HCT116 (cell line): Measurements from ENCODE around the gene STPG2. TPM values are rescaled to one million over a fixed set of nuclear protein-coding genes. Genes with fewer than 3 reads are reported as not detected.

Experiments
- ATAC-seq: fragments of 200-7000 bp; cut with Tn5 transposase; 2 replicates; pipeline ENCODE4 v1.9.1; 2020; ENCODE audit warnings: mild to moderate bottlenecking, moderate library complexity
- BruUV-seq: library from RNA; stranded (reverse); fragments of 400-500 nt; replicated peaks from 2 replicates; lab custom pipeline; 2021; lab: Mats Ljungman, UMichigan
- CTCF ChIA-PET: fragments of 300-600 bp; sonication (Branson Sonifier 250); formaldehyde crosslinking; loops from one replicate; lab custom pipeline; 2021; ENCODE audit warnings: antibody characterized with exemption; lab: Charles Lee
- POLR2A ChIA-PET: fragments of 300-600, 350-600 bp; sonication (Branson Sonifier 250); formaldehyde crosslinking; loops from one replicate; lab custom pipeline; 2021; ENCODE audit warnings: antibody characterized with exemption; lab: Charles Lee
- RAD21 ChIA-PET, 2 experiments: fragments of 300-600 bp; sonication (Branson Sonifier 250); formaldehyde crosslinking; loops; one replicate each; lab custom pipeline; 2023; ENCODE audit warnings: low total read pairs in 2 of 2; ENCODE audit not compliant: uncharacterized antibody in 2 of 2, unreplicated experiment in 2 of 2, low non-redundant PET in 1 of 2; lab: Charles Lee
- DNase-seq: peaks from one replicate; pipeline ENCODE4 v3.0.0-alpha.2; 2010; ENCODE audit warnings: low read depth, low spot score
- H2AFZ ChIP-seq: fragments of 200-600 bp; shearing (Covaris generic), sonication (generic); 2 replicates; pipeline ENCODE4 v1.6.1; 2017; ENCODE audit warnings: low read depth, mixed run types, mixed read lengths, antibody characterized with exemption, low read length; ENCODE audit not compliant: poor library complexity, severe bottlenecking
- H3K27ac ChIP-seq: 2 replicates; pipeline ENCODE4 v1.5.1; 2012; ENCODE audit warnings: low read depth, low read length
- H3K27me3 ChIP-seq: fragments of 200-600 bp; sonication (generic); 2 replicates; pipeline ENCODE4 v1.6.1; 2016; ENCODE audit warnings: mixed run types, low read length, mixed read lengths; ENCODE audit not compliant: insufficient read depth
- H3K36me3 ChIP-seq, 2 experiments: fragments of 200-500 bp in 1 of 2; fragments of 200-600 bp in 1 of 2; sonication (Bioruptor generic) in 1 of 2; sonication (generic) in 1 of 2; 2 replicates each; pipeline versions ENCODE4 v1.5.1 to v1.6.1; 2014 to 2016; ENCODE audit warnings: low read length in 2 of 2, inconsistent platforms in 1 of 2, mixed read lengths in 1 of 2, mixed run types in 1 of 2; ENCODE audit not compliant: insufficient read depth in 2 of 2, control insufficient read depth in 1 of 2
- H3K4me1 ChIP-seq, 2 experiments: fragments of 200-600 bp in 1 of 2; sonication (generic) in 1 of 2; 2 replicates each; pipeline versions ENCODE4 v1.5.1 to v1.6.1; 2012 to 2017; ENCODE audit warnings: low read length in 2 of 2, inconsistent platforms in 1 of 2, mild to moderate bottlenecking in 1 of 2, mixed read lengths in 1 of 2, mixed run types in 1 of 2, moderate library complexity in 1 of 2; ENCODE audit not compliant: insufficient read depth in 2 of 2, control insufficient read depth in 1 of 2
- H3K4me2 ChIP-seq: fragments of 200-600 bp; sonication (generic); 2 replicates; pipeline ENCODE4 v1.6.1; 2017; ENCODE audit warnings: mixed run types, low read length, mixed read lengths
- H3K4me3 ChIP-seq, 2 experiments: fragments of 200-600 bp in 1 of 2; sonication (generic) in 1 of 2; replicated peaks in 1 of 2; 2 replicates each; pipeline ENCODE4 v1.5.1; 2011 to 2016; ENCODE audit warnings: low read length in 2 of 2, control low read depth in 1 of 2, low read depth in 1 of 2, mild to moderate bottlenecking in 1 of 2, mixed read lengths in 1 of 2, mixed run types in 1 of 2
- H3K79me2 ChIP-seq: fragments of 200-600 bp; sonication (generic); 2 replicates; pipeline ENCODE4 v1.6.1; 2017; ENCODE audit warnings: mild to moderate bottlenecking, mixed run types, low read length, moderate library complexity, mixed read lengths; ENCODE audit not compliant: insufficient read depth
- H3K9ac ChIP-seq: fragments of 200-600 bp; sonication (generic); 2 replicates; pipeline ENCODE4 v1.6.1; 2016; ENCODE audit warnings: low read length, mixed read lengths
- H3K9me2 ChIP-seq: fragments of 200-600 bp; sonication (generic), shearing (Covaris generic); 2 replicates; pipeline ENCODE4 v1.6.1; 2017; ENCODE audit warnings: mixed run types, mild to moderate bottlenecking, moderate library complexity; ENCODE audit not compliant: insufficient read depth
- H3K9me3 ChIP-seq, 2 experiments: fragments of 200-500 bp in 1 of 2; fragments of 200-600 bp in 1 of 2; sonication (Bioruptor generic) in 1 of 2; sonication (generic) in 1 of 2; 2 replicates each; pipeline ENCODE4 v1.6.1; 2014 to 2017; ENCODE audit warnings: low read length in 2 of 2, mixed read lengths in 2 of 2, inconsistent platforms in 1 of 2, low read depth in 1 of 2, mild to moderate bottlenecking in 1 of 2, mixed run types in 1 of 2, moderate library complexity in 1 of 2; ENCODE audit not compliant: control insufficient read depth in 1 of 2, insufficient read depth in 1 of 2
- H4K20me1 ChIP-seq: fragments of 200-600 bp; sonication (generic), shearing (Covaris generic); 2 replicates; pipeline ENCODE4 v1.6.1; 2017; ENCODE audit warnings: mixed run types, mild to moderate bottlenecking, moderate library complexity; ENCODE audit not compliant: insufficient read depth
- ATF3 ChIP-seq: IDR thresholded peaks from 2 replicates; pipeline ENCODE4 v1.6.1; 2012
- CEBPB ChIP-seq: IDR thresholded peaks from 2 replicates; pipeline ENCODE4 v1.6.1; 2012; ENCODE audit warnings: low read depth
- ELF1 ChIP-seq: IDR thresholded peaks from 2 replicates; pipeline ENCODE4 v1.6.1; 2012; ENCODE audit warnings: low read depth, borderline replicate concordance
- FOSL1 ChIP-seq: IDR thresholded peaks from 2 replicates; pipeline ENCODE4 v1.6.1; 2012; ENCODE audit warnings: low read depth
- JUND ChIP-seq: IDR thresholded peaks from 2 replicates; pipeline ENCODE4 v1.6.1; 2012
- POLR2A ChIP-seq: IDR thresholded peaks from 2 replicates; pipeline ENCODE4 v1.7.0; 2011; ENCODE audit warnings: borderline replicate concordance; ENCODE audit not compliant: insufficient read depth, insufficient read length; ENCODE audit errors: extremely low read depth
- POLR2AphosphoS5 ChIP-seq: IDR thresholded peaks from 2 replicates; pipeline ENCODE4 v1.6.1; 2011; ENCODE audit warnings: mild to moderate bottlenecking, low read depth, low read length, moderate library complexity
- SP1 ChIP-seq: IDR thresholded peaks from 2 replicates; pipeline ENCODE4 v1.6.1; 2012; ENCODE audit warnings: low read depth
- SRF ChIP-seq: IDR thresholded peaks from 2 replicates; pipeline ENCODE4 v1.6.1; 2012; ENCODE audit warnings: low read depth
- TCF7L2 ChIP-seq: IDR thresholded peaks from 2 replicates; pipeline ENCODE4 v1.7.0; 2011; ENCODE audit warnings: borderline replicate concordance, inconsistent platforms; ENCODE audit not compliant: insufficient read depth, insufficient read length; ENCODE audit errors: extremely low read depth
- YY1 ChIP-seq: IDR thresholded peaks from 2 replicates; pipeline ENCODE4 v1.6.1; 2011; ENCODE audit warnings: low read length, low read depth, moderate library complexity, mild to moderate bottlenecking; ENCODE audit not compliant: insufficient replicate concordance; ENCODE audit errors: extremely low read depth
- ZFX ChIP-seq: fragments of 450-650 bp; IDR thresholded peaks from 2 replicates; pipeline ENCODE4 v1.6.1; 2017
- intact Hi-C: fragments of 100-400 bp; cut with micrococcal nuclease; formaldehyde crosslinking; loops from 2 replicates; pipeline ENCODE4 v1.10.0; 2022
- total RNA-seq: library from RNA; stranded (reverse); gene quantifications from one replicate; pipeline ENCODE4 v1.2.1, GENCODE V29; 2021; ENCODE audit not compliant: unreplicated experiment
- TF ChIP-seq, protein P1 (sequence below): IDR thresholded peaks from 2 replicates; pipeline ENCODE4 v1.6.1; 2012; ENCODE audit warnings: low read depth

The STPG2 gene
- total RNA-seq, 1 experiment from 2014 or later: not detected

GRCh38 chr4:98068495-98068894, 74.8 kb downstream of the STPG2 start:
- H3K9me3 ChIP-seq: no peaks in the 10 kb centered on the region
- H3K9ac ChIP-seq: no peak overlapping the region
- no peak overlapping the region for H3K4me3 ChIP-seq
- H4K20me1 ChIP-seq: no peaks in the 10 kb centered on the region
- H3K36me3 ChIP-seq: no peaks in the 10 kb centered on the region
- no TSS peak for BruUV-seq
- DNase-seq: no peak
- no peak overlapping the region for H3K4me2 ChIP-seq
- no peaks in the 10 kb centered on the region for H3K27me3 ChIP-seq
- H3K79me2 ChIP-seq: no peaks in the 10 kb centered on the region
- intact Hi-C loops: no loop called here
- no peaks in the 10 kb centered on the region for H3K9me2 ChIP-seq
- TF ChIP-seq, protein P1, sequence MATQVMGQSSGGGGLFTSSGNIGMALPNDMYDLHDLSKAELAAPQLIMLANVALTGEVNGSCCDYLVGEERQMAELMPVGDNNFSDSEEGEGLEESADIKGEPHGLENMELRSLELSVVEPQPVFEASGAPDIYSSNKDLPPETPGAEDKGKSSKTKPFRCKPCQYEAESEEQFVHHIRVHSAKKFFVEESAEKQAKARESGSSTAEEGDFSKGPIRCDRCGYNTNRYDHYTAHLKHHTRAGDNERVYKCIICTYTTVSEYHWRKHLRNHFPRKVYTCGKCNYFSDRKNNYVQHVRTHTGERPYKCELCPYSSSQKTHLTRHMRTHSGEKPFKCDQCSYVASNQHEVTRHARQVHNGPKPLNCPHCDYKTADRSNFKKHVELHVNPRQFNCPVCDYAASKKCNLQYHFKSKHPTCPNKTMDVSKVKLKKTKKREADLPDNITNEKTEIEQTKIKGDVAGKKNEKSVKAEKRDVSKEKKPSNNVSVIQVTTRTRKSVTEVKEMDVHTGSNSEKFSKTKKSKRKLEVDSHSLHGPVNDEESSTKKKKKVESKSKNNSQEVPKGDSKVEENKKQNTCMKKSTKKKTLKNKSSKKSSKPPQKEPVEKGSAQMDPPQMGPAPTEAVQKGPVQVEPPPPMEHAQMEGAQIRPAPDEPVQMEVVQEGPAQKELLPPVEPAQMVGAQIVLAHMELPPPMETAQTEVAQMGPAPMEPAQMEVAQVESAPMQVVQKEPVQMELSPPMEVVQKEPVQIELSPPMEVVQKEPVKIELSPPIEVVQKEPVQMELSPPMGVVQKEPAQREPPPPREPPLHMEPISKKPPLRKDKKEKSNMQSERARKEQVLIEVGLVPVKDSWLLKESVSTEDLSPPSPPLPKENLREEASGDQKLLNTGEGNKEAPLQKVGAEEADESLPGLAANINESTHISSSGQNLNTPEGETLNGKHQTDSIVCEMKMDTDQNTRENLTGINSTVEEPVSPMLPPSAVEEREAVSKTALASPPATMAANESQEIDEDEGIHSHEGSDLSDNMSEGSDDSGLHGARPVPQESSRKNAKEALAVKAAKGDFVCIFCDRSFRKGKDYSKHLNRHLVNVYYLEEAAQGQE: no peak
- TF ChIP-seq FOSL1: no peak
- TF ChIP-seq POLR2AphosphoS5: no peak
- TF ChIP-seq ELF1: no peak
- TF ChIP-seq CEBPB: no peak
- TF ChIP-seq ATF3: no peak
- no peak for TF ChIP-seq TCF7L2
- TF ChIP-seq JUND: no peak
- TF ChIP-seq ZFX: no peak
- no peak for TF ChIP-seq YY1
- no peak for TF ChIP-seq SRF
- no peak for TF ChIP-seq POLR2A
- no peak for TF ChIP-seq SP1
- RAD21 ChIA-PET: no interaction called here
- POLR2A ChIA-PET: no interaction called here
- no peak overlapping the region for H3K27ac ChIP-seq
- H3K4me1 ChIP-seq: no peaks in the 10 kb centered on the region
- ATAC-seq: no peak
- H2AFZ ChIP-seq: no peak overlapping the region
- CTCF ChIA-PET: no interaction called here
